HG02759 (cell line): ENCODE results near the gene RALA.

ENCODE experiments used
- ATAC-seq: cut with Tn5 transposase; IDR thresholded peaks from one replicate; pipeline ENCODE4 v1.9.1; 2021; ENCODE audit warnings: mild to moderate bottlenecking, moderate library complexity; ENCODE audit not compliant: unreplicated experiment

RALA gene

GRCh38 chr7:39757604-39758003 is 134.2 kb downstream of the RALA start:
- no peak for ATAC-seq
